ENCODE measurements around the gene RNF8. TPM values are rescaled to one million over a fixed set of nuclear protein-coding genes. Genes with fewer than 3 reads are reported as not detected.

Gene RNF8
- total and polyA plus RNA-seq, 3 donors from 2014 or later, result 44.0 to 49.9 (median 49.4) TPM

DNA sequence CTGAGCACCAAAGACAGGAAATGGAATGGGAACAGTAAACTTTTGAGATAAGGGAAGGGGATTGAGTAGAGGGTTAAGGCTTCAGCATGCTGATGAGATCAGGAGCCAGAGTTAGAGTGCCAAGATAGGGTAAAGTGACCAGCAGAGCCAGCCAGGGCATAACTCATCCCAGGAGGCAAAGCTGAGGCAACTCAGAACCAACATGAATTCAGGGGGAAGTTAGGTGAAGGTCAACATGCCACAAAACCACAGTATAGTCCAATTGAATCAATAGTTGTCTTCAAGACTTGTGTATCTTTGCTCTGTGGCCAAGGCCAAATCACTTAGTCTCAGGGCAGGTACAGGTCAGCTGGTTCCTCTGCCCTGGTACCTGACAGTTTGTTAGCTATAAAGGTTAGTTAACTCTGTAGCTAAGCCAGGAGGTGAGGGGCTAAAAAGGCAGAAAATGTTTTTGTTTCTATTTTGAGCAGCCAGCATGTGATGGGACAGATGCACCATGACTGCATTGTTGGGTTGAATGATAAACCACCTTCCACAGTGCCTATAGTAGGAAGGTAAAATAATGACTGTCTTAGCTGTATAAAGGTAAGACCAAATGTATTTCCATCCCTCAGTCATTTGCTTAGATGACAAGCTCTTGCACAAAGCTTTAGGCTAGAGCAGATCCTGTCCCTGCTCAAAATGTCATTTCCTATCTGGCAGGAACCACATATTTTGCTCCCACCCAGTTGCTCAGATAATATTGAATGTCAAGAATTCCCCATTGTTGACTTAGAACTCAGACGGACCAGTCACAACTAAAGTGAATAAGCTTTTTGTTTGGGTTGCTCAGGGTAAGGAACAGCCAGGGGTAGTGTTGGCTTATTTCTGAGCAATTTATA lies 15.8 kb downstream of the RNF8 start:
- no peak for DNase-seq
- Histone ChIP-seq H3K4me1 (peaks cover 21% of the 10 kb centered on the region), H3K4me3 (no peak overlapping the region), H3K36me3 (ENCODE audit: low read depth, missing control alignments) (no peaks in the 10 kb centered on the region), H3K9me3 (no peaks in the 10 kb centered on the region), H3K27me3 (no peaks in the 10 kb centered on the region), H3K27ac (no peak overlapping the region)
- intact Hi-C loops (cut with DNase I; ENCODE audit: low total_unique reads), result no loop called here
- WGBS, 2 donors, result 33 to 34% methylated on average over 1 of the region's 1 CpG
- TF ChIP-seq, protein P1, sequence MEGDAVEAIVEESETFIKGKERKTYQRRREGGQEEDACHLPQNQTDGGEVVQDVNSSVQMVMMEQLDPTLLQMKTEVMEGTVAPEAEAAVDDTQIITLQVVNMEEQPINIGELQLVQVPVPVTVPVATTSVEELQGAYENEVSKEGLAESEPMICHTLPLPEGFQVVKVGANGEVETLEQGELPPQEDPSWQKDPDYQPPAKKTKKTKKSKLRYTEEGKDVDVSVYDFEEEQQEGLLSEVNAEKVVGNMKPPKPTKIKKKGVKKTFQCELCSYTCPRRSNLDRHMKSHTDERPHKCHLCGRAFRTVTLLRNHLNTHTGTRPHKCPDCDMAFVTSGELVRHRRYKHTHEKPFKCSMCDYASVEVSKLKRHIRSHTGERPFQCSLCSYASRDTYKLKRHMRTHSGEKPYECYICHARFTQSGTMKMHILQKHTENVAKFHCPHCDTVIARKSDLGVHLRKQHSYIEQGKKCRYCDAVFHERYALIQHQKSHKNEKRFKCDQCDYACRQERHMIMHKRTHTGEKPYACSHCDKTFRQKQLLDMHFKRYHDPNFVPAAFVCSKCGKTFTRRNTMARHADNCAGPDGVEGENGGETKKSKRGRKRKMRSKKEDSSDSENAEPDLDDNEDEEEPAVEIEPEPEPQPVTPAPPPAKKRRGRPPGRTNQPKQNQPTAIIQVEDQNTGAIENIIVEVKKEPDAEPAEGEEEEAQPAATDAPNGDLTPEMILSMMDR (IDR thresholded peaks at IDR 0.05), result no peak
- no peak for TF ChIP-seq POLR2A (IDR thresholded peaks at IDR 0.05)

GRCh38 chr6:37371154-37372083 lies 17.6 kb downstream of the RNF8 start:
- no peak for DNase-seq
- Histone ChIP-seq H3K9me3 (no peaks in the 10 kb centered on the region), H3K27me3 (no peaks in the 10 kb centered on the region), H3K27ac (no peak overlapping the region), H3K4me3 (no peak overlapping the region), H3K4me1 (peaks cover 12% of the 10 kb centered on the region), H3K36me3 (ENCODE audit: low read depth, missing control alignments) (no peaks in the 10 kb centered on the region)
- no peak for TF ChIP-seq POLR2A (IDR thresholded peaks at IDR 0.05)
- TF ChIP-seq, protein P1 (IDR thresholded peaks at IDR 0.05), result no peak
- intact Hi-C loops (cut with DNase I; ENCODE audit: low total_unique reads), result no loop called here
- 65 to 79% methylated on average over 4 of the region's 4 CpGs for WGBS, 2 donors

GRCh38 chr6:37372116-37372515 lies 18.3 kb downstream of the RNF8 start:
- H3K4me1 ChIP-seq, result peaks cover 8% of the 10 kb centered on the region
- no peaks in the 10 kb centered on the region for H3K9me3 ChIP-seq
- H3K36me3 ChIP-seq (ENCODE audit: low read depth, missing control alignments), result no peaks in the 10 kb centered on the region
- DNase-seq, result no peak
- 83 to 85% methylated on average over 1 of the region's 1 CpG for WGBS, 2 donors
- no peak overlapping the region for H3K27ac ChIP-seq
- intact Hi-C loops (cut with DNase I; ENCODE audit: low total_unique reads), result no loop called here
- H3K4me3 ChIP-seq, result no peak overlapping the region
- no peaks in the 10 kb centered on the region for H3K27me3 ChIP-seq
- TF ChIP-seq POLR2A (IDR thresholded peaks at IDR 0.05), result no peak
- TF ChIP-seq, protein P1 (IDR thresholded peaks at IDR 0.05), result no peak

- Histone ChIP-seq H3K9me3 (no peaks in the 10 kb centered on the region), H3K4me1 (peaks cover 8% of the 10 kb centered on the region), H3K4me3 (no peak overlapping the region), H3K36me3 (ENCODE audit: low read depth, missing control alignments) (no peaks in the 10 kb centered on the region), H3K27me3 (no peaks in the 10 kb centered on the region), H3K27ac (no peak overlapping the region)
- TF ChIP-seq POLR2A (IDR thresholded peaks at IDR 0.05), result no peak
- TF ChIP-seq, protein P1 (IDR thresholded peaks at IDR 0.05), result no peak
- intact Hi-C loops (cut with DNase I; ENCODE audit: low total_unique reads), result no loop called here
- no peak for DNase-seq
- 86 to 90% methylated on average over 1 of the region's 1 CpG for WGBS, 2 donors
Observed at GRCh38 chr6:37373822-37374471, 20.2 kb downstream of the RNF8 start.

Measured in testis (tissue), 3 donors.